LoVo (cell line): ENCODE measurements around the gene CRELD2.

Experiments
- DNase-seq: peaks from one replicate; pipeline ENCODE4 v3.0.0-alpha.2; 2016; ENCODE audit warnings: low spot score

CRELD2 gene

GRCh38 chr22:49887702-49888101 is 30.7 kb upstream of the CRELD2 start:
- no peak for DNase-seq

- DNase-seq, result no peak
These were observed 29.4 kb upstream of the CRELD2 start for GRCh38 chr22:49889071-49889470.

- no peak for DNase-seq
These were observed 26.1 kb upstream of the CRELD2 start for GRCh38 chr22:49892226-49892899.

- no peak for DNase-seq
These were observed 25.4 kb upstream of the CRELD2 start for GRCh38 chr22:49893025-49893424.

- DNase-seq, result no peak
These were observed 23.9 kb upstream of the CRELD2 start for GRCh38 chr22:49894322-49895054.

GRCh38 chr22:49896201-49896600 is 22.2 kb upstream of the CRELD2 start:
- no peak for DNase-seq

- DNase-seq, result no peak
These were observed 21.3 kb upstream of the CRELD2 start for GRCh38 chr22:49897015-49897684.

GRCh38 chr22:49899530-49899929 is 18.9 kb upstream of the CRELD2 start:
- no peak for DNase-seq

GRCh38 chr22:49900441-49901230 is 17.8 kb upstream of the CRELD2 start:
- no peak for DNase-seq

- DNase-seq, result no peak
These were observed 17.0 kb upstream of the CRELD2 start for GRCh38 chr22:49901457-49901856.

GRCh38 chr22:49903322-49904039 is 15.0 kb upstream of the CRELD2 start:
- no peak for DNase-seq

- no peak for DNase-seq
These were observed 14.4 kb upstream of the CRELD2 start for GRCh38 chr22:49904040-49904369.

GRCh38 chr22:49905465-49905864 is 13.0 kb upstream of the CRELD2 start:
- DNase-seq, result no peak

GRCh38 chr22:49906071-49906798 is 12.2 kb upstream of the CRELD2 start:
- DNase-seq, result no peak

- DNase-seq, result no peak
These were observed 11.6 kb upstream of the CRELD2 start for GRCh38 chr22:49906799-49907290.

- DNase-seq, result no peak
These were observed 10.6 kb upstream of the CRELD2 start for GRCh38 chr22:49907807-49908206.

GRCh38 chr22:49909476-49910205 is 8.8 kb upstream of the CRELD2 start:
- DNase-seq, result no peak

- no peak for DNase-seq
These were observed 7.9 kb upstream of the CRELD2 start for GRCh38 chr22:49910229-49911155.
